ENCODE data around the gene ITGA7. TPM values are rescaled to one million over a fixed set of nuclear protein-coding genes. Genes with fewer than 3 reads are reported as not detected.
A peak's percentile ranks its signal among the peaks of the same experiment; 100 is the strongest.

ITGA7 gene
- total RNA-seq, 2 donors from 2014 or later = 285 to 317 TPM

- Histone ChIP-seq H3K36me3 (peaks cover 39% of the 10 kb centered on the region), H3K9me3 (no peaks in the 10 kb centered on the region), H3K4me3 (peak overlapping the region; percentile 42), H3K4me1 (ENCODE audit: control insufficient read depth in 1 of 2, low read depth in 2 of 2) (peaks cover 14 to 40% of the 10 kb centered on the region in 2 donors), H3K27ac (peak overlapping the region; percentile 35 to 37), H3K27me3 (replicated peaks; ENCODE audit: insufficient read depth) (no peaks in the 10 kb centered on the region)
- TF ChIP-seq CTCF (IDR thresholded peaks at IDR 0.05) = no peak
- DNase-seq (ENCODE audit: low spot score) (no peak), ATAC-seq (ENCODE audit: insufficient number of reproducible peaks, low FRiP score, low read depth) (no peak)
Observed at GRCh38 chr12:55700255-55701018, 7.3 kb downstream of the ITGA7 start.

- Histone ChIP-seq H3K27me3 (replicated peaks; ENCODE audit: insufficient read depth) (no peaks in the 10 kb centered on the region), H3K9me3 (no peaks in the 10 kb centered on the region), H3K36me3 (peaks cover 48% of the 10 kb centered on the region), H3K4me3 (no peak overlapping the region), H3K4me1 (ENCODE audit: control insufficient read depth in 1 of 2, low read depth in 2 of 2) (peaks cover 14 to 40% of the 10 kb centered on the region in 2 donors), H3K27ac (peak overlapping the region; percentile 0 to 25)
- ATAC-seq (ENCODE audit: insufficient number of reproducible peaks, low FRiP score, low read depth) (no peak), DNase-seq (ENCODE audit: low spot score) (no peak)
- TF ChIP-seq CTCF (IDR thresholded peaks at IDR 0.05) = no peak
Observed at GRCh38 chr12:55699471-55700055, 8.1 kb downstream of the ITGA7 start.

- ATAC-seq (ENCODE audit: insufficient number of reproducible peaks, low FRiP score, low read depth) (no peak), DNase-seq (ENCODE audit: low spot score) (no peak)
- peak overlapping the region; percentile 25 to 38 for H3K27ac ChIP-seq
Observed at GRCh38 chr12:55698965-55699364, 8.7 kb downstream of the ITGA7 start.

GRCh38 chr12:55698241-55698955 is 9.3 kb downstream of the ITGA7 start:
- no peaks in the 10 kb centered on the region for H3K27me3 ChIP-seq (replicated peaks; ENCODE audit: insufficient read depth)
- H3K27ac ChIP-seq = peak overlapping the region; percentile 25 to 38
- ATAC-seq (ENCODE audit: insufficient number of reproducible peaks, low FRiP score, low read depth) (no peak), DNase-seq (ENCODE audit: low spot score) (no peak)
- H3K4me3 ChIP-seq = no peak overlapping the region
- peaks cover 14 to 36% of the 10 kb centered on the region in 2 donors for H3K4me1 ChIP-seq (ENCODE audit: control insufficient read depth in 1 of 2, low read depth in 2 of 2)
- H3K36me3 ChIP-seq = peaks cover 59% of the 10 kb centered on the region
- no peaks in the 10 kb centered on the region for H3K9me3 ChIP-seq
- no peak for TF ChIP-seq CTCF (IDR thresholded peaks at IDR 0.05)

More at GRCh38 chr12:55698965-55699364, 8.7 kb downstream of the ITGA7 start:
- Histone ChIP-seq H3K36me3 (peaks cover 54% of the 10 kb centered on the region), H3K9me3 (no peaks in the 10 kb centered on the region), H3K27me3 (replicated peaks; ENCODE audit: insufficient read depth) (no peaks in the 10 kb centered on the region), H3K4me3 (no peak overlapping the region), H3K4me1 (ENCODE audit: control insufficient read depth in 1 of 2, low read depth in 2 of 2) (peaks cover 14 to 40% of the 10 kb centered on the region in 2 donors)
- TF ChIP-seq CTCF (IDR thresholded peaks at IDR 0.05) = no peak

- no peak for TF ChIP-seq CTCF (IDR thresholded peaks at IDR 0.05)
- H3K27ac ChIP-seq = no peak overlapping the region
- no peaks in the 10 kb centered on the region for H3K27me3 ChIP-seq (replicated peaks; ENCODE audit: insufficient read depth)
- no peaks in the 10 kb centered on the region for H3K9me3 ChIP-seq
- DNase-seq (ENCODE audit: low spot score) (no peak), ATAC-seq (ENCODE audit: insufficient number of reproducible peaks, low FRiP score, low read depth) (no peak)
- no peak overlapping the region for H3K4me3 ChIP-seq
- H3K36me3 ChIP-seq = peaks cover 66% of the 10 kb centered on the region
- peaks cover 14 to 30% of the 10 kb centered on the region in 2 donors for H3K4me1 ChIP-seq (ENCODE audit: control insufficient read depth in 1 of 2, low read depth in 2 of 2)
Observed at GRCh38 chr12:55697686-55698085, 10.0 kb downstream of the ITGA7 start.

All from thoracic aorta (tissue), 2 donors.